Measurements from ENCODE around the gene GXYLT2.

Gene GXYLT2

DNA sequence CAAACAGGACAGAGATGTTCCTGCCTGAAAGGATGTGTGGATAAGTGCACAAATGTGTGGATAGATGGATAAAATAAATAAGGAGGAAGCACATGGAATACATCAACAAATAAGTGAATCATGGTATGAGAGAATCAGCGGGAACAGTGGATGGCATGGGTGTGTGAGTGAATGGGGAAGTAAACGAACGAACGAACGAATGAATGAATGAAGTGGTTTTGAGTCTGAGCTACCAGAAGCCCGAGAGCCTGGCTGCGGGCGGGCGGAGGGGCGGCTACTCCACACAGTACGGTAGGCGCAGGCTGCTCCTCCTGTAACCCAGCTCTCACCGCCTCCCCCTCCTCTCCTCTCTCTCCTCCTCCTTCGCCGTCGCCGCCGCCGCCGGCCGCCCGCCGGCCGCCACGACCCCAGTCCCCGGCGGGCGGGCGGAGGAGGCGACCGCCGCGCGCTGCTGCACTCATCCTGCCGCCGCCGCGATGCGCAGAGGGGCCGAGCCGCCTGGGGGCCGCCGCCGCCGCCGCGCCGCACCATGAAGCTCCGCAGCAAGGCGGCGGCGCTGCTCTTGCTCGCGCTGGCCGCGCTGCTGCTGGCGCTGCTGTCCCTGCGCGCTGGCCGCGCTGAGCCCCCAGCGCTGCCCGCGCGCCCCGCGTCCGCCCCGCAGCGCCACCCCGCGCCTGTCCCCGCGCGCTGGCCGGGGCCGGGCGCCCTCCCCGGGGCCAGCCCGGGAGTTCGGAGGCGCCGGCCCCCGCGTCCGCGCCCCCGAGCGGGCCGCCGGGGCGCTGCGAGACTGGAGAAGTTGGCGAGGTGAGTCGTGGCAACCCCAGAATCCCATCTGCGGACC, at the start of gene GXYLT2:
GXYLT2 (plus strand) TSS at position 342 of the 841 bp plus-strand sequence; CDS start at position 530, 188 bp downstream.
- DNase-seq, result peak; percentile 43

GRCh38 chr3:72839057-72839456, 48.8 kb upstream of the GXYLT2 start:
- no peak for DNase-seq

GRCh38 chr3:72844436-72844993, 43.3 kb upstream of the GXYLT2 start:
- peak; percentile 22 for DNase-seq

DNA sequence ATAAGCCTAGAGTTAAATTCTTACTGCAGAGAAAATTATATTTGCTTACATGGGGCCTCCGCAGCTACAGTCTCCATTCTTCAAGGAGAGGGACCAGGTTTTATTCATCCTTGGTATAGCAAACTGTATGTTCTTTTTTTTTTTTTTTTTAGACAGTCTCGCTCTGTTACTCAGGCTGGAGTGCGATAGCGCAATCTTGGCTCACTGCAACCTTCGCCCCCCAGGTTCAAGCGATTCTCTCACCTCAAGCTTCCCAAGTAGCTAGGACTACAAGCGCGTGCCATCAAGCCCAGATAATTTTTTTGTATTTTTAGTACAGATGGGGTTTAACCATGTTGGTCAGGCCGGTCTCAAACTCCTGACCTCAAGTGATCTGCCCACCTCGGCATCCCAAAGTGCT, 41.7 kb upstream of the GXYLT2 start:
- DNase-seq, result no peak

DNA sequence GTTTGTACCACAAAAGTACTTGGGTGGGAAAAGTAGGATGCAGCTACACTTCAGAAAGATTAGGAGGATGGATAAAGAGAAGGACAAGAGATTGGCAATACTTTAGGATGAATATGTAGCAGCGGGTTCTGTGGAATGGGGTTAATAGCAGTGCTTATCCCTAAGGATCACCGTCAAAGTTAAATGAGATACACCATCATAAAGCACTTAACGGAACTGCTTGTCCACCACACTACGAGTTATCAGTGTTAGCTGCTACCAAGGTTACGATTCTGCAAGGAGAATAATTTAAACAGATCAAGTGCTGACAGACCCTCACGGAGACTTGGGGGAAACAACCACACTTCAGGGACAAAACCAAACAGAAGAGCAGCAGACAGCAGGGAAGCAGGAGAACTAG, 40.6 kb upstream of the GXYLT2 start:
- no peak for DNase-seq

- DNase-seq, result peak; percentile 97
These were observed 39.8 kb upstream of the GXYLT2 start, which contains the start of gene SHQ1 for GRCh38 chr3:72847751-72848702. SHQ1 (minus strand) TSS chr3:72848445; CDS start chr3:72848340, 105 bp downstream.

DNA sequence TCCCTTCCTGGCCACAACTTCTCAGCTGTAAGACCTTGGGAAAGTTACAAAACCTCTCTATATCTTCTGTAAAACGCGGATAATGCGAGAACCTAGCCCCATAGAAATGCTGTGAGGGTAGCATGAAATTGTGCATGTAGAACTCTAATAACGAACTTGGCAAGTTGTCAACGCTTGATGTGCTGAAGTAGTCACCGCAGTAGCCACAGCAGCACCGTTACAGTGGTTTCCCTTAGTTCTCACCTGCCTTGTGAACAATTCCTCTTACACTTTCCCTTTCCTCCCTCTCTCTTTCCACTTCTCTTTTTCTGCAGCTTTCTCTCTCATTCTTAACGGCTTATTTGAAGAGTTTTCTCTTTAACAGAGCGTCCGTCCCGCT, 39.2 kb upstream of the GXYLT2 start:
- peak; percentile 33 for DNase-seq

DNA sequence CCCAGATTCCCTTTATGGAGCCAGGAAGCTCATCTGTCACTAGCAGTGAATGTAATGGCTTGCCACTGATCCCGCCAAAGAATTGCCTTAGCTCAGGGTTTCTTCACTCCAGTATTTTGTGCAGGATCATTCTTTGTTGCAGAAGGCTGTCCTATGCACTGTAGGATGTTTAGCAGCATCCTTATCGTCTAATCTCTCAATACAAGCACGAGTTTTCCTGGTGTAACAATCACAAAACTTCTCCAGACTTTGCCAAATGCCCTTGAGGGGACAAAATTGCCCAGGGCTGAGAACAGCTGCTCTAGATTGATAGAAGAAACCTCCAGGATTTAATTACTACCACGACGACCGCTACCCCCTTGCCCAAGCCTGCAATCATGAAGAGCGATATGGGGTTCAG, 32.8 kb upstream of the GXYLT2 start:
- DNase-seq, result no peak

DNA sequence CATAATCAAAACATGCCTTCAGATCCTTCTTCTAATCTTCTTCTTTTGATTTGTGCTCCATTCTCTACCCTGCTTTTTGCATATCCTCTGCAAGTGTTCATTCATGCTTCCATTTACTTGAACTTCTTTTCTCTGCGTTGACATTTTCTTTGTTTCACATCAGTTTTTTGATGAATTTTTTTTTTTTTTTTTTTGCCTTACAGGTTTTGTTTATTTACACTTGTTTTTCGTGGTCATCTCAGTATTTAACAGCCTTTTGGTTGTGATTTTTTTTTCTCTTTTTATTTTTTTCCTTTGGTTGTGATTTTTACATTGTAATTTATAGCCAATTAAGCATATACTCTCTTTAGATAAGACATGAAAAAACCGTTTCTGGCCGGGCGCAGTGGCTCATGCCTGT, 27.8 kb upstream of the GXYLT2 start:
- DNase-seq, result no peak

DNA sequence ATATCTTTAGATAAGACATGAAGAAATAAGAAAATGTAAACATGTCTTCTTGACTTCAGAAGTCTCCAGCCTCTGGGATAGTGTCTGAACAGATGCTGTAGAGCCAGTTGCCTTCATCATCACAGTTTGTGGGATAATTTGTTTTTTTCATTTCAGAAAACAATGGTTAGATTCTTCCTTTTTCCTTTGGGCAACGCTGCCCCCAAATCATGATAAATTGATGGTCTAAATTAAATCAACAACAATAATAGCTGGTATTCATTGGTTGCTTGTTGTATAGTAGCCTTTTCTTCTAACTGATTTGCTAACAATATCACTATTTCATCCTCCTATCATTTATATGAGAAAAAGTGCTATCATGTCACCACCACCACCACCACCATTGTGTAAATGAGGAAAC, 27.0 kb upstream of the GXYLT2 start:
- no peak for DNase-seq

- DNase-seq, result no peak
These were observed 25.3 kb upstream of the GXYLT2 start for GRCh38 chr3:72862314-72863090.

GRCh38 chr3:72872183-72872582, 15.7 kb upstream of the GXYLT2 start:
- no peak for DNase-seq

DNA sequence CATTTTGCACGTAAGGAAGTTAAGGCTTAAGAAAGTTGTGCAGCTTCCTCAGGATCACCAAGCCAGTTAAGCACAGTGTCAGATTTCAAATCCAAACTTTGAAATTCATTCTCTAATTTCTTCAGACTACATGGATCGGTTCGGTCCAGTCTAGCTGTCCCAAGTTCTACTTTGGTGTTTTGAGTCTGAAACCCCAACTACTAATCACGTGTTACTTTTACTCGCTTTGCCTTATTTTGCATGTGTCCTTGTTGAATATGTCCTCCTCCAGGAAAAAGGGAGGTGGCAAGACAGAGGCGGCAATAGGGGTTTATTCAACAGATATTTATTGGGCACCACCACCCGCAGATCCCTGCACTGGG, 522 bp upstream of the GXYLT2 start:
- no peak for DNase-seq

DNA sequence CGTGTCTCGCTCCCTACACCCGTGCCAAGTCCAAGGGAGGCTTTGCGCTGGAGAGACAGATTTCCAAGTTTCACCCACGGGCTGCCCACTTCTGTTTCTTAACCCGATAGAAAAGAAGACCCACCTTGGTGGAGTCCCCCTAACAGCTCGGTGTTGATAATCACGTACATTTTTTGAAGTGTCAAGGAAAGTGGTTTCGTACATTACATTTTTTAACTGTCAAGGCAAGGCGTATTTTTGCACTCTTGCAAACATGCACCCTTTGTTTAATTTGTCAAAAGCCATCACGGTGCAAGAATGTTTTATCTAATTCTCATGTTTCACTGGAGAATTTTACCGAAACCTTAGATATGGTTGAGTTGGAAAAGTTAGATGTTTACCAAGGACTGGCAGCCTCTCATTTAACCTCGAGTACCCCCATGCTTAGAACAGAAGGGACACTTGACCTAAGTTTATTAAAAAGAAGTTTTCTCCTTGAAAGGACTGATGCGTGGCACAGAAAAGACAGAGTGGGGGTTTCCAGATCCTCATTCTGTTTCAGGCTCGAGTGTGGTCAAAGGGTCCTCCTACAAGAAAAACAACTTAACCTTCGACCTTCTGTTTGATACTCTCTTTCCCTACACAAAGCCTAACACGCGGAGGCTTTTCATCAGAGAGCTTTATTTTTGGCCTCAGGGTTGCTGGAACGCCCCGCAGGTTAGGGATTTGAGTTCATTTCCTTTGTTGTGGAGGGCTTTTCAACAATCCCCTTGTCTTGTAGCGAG, 882 bp downstream of the GXYLT2 start:
- no peak for DNase-seq

DNA sequence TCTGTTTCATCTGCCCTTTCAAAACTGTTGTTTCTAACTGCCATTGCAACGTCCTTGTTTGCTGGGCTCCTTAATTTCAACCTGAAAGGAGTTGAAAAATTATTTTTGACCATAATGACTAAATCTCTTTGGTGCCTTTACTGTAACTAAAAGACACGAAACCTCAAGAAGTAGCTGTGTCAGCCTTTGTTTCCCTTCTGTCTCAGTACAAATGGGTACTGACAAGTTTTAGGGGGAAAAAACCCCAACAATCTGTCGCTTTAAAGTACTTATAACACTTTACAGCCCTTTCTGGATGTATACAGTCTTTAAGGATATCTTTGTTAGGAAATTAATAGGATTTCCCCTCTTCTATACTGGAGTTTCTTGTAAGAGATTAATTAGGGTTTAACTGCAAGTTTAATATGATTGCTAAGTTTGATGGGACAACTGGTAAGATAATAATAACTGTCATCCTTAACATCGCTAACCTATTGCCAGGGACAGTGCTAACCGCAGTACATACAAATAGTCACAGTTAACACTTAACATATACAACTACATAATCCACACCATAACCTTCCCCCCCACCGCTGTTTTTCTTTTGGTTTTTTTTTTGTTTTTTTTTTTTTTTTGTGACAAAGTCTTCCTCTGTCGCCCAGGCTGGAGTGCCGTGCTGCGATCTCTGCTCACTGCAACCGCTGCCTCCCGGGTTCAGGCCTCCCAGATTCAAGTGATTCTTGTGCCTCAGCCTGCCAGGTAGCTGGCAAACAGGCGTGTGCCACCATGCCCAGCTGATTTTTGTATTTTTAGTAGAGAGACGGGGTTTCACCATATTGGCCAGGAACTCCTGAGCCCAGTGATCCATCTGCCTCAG, 1.7 kb downstream of the GXYLT2 start:
- no peak for DNase-seq

DNA sequence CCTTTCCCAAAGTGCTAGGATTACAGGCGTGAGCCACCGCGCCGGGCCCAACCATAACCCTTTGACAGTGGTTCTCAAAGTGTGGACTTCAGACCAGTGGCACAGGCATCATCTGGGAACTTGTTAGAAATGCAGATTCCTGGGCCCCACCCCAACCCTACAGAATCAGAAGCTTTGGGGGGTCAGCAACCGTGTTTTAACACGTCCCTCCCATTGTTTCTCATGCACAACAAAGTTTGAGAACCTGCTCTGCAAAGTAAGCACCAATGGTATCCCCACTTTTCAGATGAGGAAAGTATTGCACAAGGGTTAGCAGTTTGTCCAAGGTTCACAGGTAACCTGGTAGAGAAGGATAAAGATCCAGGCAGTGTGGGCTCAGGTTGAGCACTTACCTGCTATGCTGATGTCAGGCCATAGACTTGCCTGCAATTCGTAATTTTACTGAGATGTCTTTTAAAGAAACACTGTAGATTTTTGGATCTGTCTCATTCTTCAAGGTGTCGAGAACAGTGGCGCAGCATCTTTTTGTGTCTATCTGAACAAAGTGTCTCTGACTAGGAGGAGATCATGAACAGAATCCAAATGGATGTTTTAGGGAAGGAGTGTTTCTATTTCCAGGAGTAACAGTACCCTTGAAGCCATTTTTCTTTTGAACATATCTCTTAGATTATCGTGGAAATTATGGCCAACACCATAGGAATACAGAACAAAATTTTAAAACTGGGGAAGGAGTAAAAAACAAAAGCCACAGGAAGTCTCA, 2.5 kb downstream of the GXYLT2 start:
- no peak for DNase-seq

DNA sequence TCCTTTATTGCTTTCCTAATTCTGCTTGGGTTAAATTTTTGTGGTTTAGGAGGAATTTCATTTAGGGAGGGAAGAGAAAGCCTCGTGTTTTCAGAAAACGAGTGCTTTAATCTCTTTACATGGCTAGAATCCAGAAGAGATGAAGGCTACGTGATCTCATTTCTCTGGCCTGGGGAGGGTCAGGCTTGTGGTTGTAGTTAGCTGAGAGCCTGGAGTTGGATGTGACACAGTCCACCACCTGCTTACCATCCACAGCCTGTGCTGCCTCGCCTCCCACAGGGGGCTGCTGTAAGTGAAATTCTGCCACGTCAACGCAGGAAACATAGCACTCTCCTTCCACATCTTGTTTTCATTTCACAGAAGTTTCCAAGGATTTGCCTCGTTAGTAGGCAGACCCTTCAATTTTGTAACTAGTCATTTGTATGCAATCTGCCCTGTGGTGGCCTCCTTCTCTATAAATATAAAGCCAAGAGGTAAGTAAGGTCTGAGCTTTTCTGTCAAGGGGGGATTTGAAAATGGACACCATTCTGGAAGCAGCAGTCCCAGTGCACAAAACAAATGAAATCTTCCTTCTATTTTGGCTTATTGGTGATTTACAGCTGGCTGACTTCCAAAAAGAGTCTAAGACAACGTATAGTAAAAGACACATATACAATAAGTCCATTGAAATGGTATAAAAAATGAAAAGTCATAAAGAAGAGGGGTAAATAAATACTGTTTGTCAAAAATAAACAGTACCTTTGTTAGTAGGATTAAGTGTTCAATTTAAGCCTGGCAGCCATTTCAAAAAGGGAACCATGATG, 3.4 kb downstream of the GXYLT2 start:
- DNase-seq, result no peak

DNA sequence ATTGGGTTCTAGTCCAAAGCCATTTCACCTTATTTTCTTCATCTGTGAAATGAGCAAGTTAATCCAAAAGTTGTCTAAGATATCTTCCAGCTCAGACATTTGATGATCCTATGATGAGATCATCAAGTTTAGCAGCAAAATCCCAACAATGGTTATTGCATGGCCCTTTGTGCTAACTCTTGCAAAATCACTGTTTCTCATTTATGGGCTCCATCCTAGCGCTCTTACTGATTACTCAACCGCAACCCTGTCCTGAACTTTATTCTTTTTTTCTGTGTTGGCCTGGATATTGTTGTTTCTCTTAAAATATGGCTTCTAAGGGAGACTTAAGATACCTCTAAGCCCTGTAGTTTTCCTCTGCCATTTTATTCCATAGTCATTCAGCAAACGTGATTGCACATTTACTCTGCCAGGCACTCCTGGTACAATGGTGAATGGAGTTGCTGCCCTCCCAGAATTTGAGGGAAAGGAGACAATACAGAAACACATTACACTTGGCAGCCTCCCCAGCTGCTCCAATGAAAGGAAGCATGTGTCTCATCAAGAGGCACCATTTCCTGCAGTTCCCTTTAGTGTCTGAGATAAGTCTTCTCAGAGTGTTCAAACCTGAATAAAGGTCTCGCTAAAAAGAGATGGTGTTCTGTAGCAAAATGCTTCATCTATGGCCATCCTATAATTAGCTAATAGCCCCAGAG, 4.4 kb downstream of the GXYLT2 start:
- no peak for DNase-seq

GRCh38 chr3:72892870-72893269, 5.0 kb downstream of the GXYLT2 start:
- DNase-seq, result peak; percentile 24
